ENCODE measurements around the gene LRRC75A. TPM values are rescaled to one million over a fixed set of nuclear protein-coding genes. Genes with fewer than 3 reads are reported as not detected.

The LRRC75A gene
- total and polyA plus RNA-seq, 2 donors (not counting 3 experiments of a cell fraction or from before 2014, with no cell fraction given): 3.7 to 6.1 TPM

- no peak overlapping the region for H3K9ac ChIP-seq (replicated peaks; ENCODE audit: extremely low read depth, insufficient read depth, low read length)
- no peak overlapping the region for H3K4me2 ChIP-seq (ENCODE audit: insufficient read depth, low read length)
- CTCF ChIA-PET: interaction anchor here (1.5 to 6.7 kb wide), 2 partner anchors 74 to 95 kb away, joined by 3 to 33 read pairs; partner anchors contain the start of gene CENPV
- H4K20me1 ChIP-seq (replicated peaks; ENCODE audit: control insufficient read depth, extremely low read depth, insufficient read depth, low read length): peaks cover 3% of the 10 kb centered on the region
- dilution Hi-C loops (cut with MboI; ENCODE audit: extremely low pct_ligation_motif_present, low sequenced_read_pairs) (no loop called here), intact Hi-C loops (cut with micrococcal nuclease) (no loop called here)
- peaks cover 9% of the 10 kb centered on the region for H3K79me2 ChIP-seq (ENCODE audit: control insufficient read depth, insufficient read depth, low read length)
- TF ChIP-seq MAX (IDR thresholded peaks at IDR 0.05; ENCODE audit: insufficient read depth, insufficient read length) (no peak), POLR2AphosphoS5 (IDR thresholded peaks at IDR 0.05; ENCODE audit: insufficient read depth, low read depth, low read length) (no peak), JUN (IDR thresholded peaks at IDR 0.05; ENCODE audit: borderline replicate concordance, insufficient read depth, insufficient read length, low read depth) (no peak), MYC (IDR thresholded peaks at IDR 0.05; ENCODE audit: low read depth, low read length) (no peak), GATA2 (IDR thresholded peaks at IDR 0.05; ENCODE audit: insufficient read depth, insufficient read length, low read depth, low read length) (no peak), CTCF (IDR thresholded peaks at IDR 0.05; ENCODE audit: extremely low read depth in 1 of 2, insufficient read depth in 1 of 2, low read depth in 1 of 2, low read length in 2 of 2) (no peak), FOS (IDR thresholded peaks at IDR 0.05; ENCODE audit: borderline replicate concordance, insufficient read depth, low read length) (no peak), POLR2A (IDR thresholded peaks at IDR 0.05; ENCODE audit: low read depth, low read length) (no peak), EZH2 (IDR thresholded peaks at IDR 0.05; ENCODE audit: borderline replicate concordance, low read depth, low read length, severe bottlenecking) (no peak)
- no peaks in the 10 kb centered on the region for H3K9me3 ChIP-seq (replicated peaks; ENCODE audit: control insufficient read depth, insufficient read depth, low read length)
- no peak for FAIRE-seq
- POLR2A ChIA-PET: no interaction called here
- no peaks in the 10 kb centered on the region for H3K27me3 ChIP-seq (ENCODE audit: control insufficient read depth in 2 of 2, insufficient read depth in 2 of 2, low read length in 2 of 2)
- no peak overlapping the region for H3K4me3 ChIP-seq (replicated peaks in 1 of 3; ENCODE audit: insufficient read depth in 1 of 3, low read depth in 1 of 3, low read length in 3 of 3)
- H3K36me3 ChIP-seq (ENCODE audit: control insufficient read depth in 2 of 2, extremely low read depth in 1 of 2, insufficient read depth in 2 of 2, low read length in 2 of 2): peaks cover 12 to 43% of the 10 kb centered on the region in 2 experiments
- peaks cover 3% of the 10 kb centered on the region for H3K4me1 ChIP-seq (ENCODE audit: control insufficient read depth, extremely low read depth, insufficient read depth, low read length)
- H3K9me1 ChIP-seq (replicated peaks; ENCODE audit: control insufficient read depth, extremely low read depth, insufficient read depth, low read length): no peaks in the 10 kb centered on the region
- H2AFZ ChIP-seq (ENCODE audit: low read depth, low read length): no peak overlapping the region
- H3K27ac ChIP-seq (ENCODE audit: insufficient read depth, low read depth, low read length): no peak overlapping the region
- BruUV-seq (replicated peaks): no TSS peak
- no peak for DNase-seq (ENCODE audit: low read depth, low spot score)
These were observed 44.3 kb downstream of the LRRC75A start for GRCh38 chr17:16447676-16448075.

Data from endothelial cell of umbilical vein (primary cell).